Ishikawa (cell line): ENCODE measurements around the gene DHRS12.

ENCODE experiments used
- CEBPB ChIP-seq: IDR thresholded peaks from 2 replicates; pipeline ENCODE4 v1.6.1; 2012
- CREB1 ChIP-seq: IDR thresholded peaks from 2 replicates; pipeline ENCODE4 v1.6.1; 2012; ENCODE audit warnings: low read depth
- EP300 ChIP-seq: IDR thresholded peaks from 2 replicates; pipeline ENCODE4 v1.6.1; 2012; ENCODE audit warnings: borderline replicate concordance
- FOXM1 ChIP-seq: IDR thresholded peaks from 2 replicates; pipeline ENCODE4 v1.6.1; 2012; ENCODE audit warnings: low read depth, borderline replicate concordance
- NFIC ChIP-seq: IDR thresholded peaks from 2 replicates; pipeline ENCODE4 v1.6.1; 2012
- RAD21 ChIP-seq: IDR thresholded peaks from 2 replicates; pipeline ENCODE4 v1.6.1; 2012; ENCODE audit warnings: low read depth
- TAF1 ChIP-seq: IDR thresholded peaks from 2 replicates; pipeline ENCODE4 v1.6.1; 2012; ENCODE audit warnings: low read depth, mild to moderate bottlenecking
- TCF12 ChIP-seq: IDR thresholded peaks from 2 replicates; pipeline ENCODE4 v1.6.1; 2012; ENCODE audit warnings: low read depth
- YY1 ChIP-seq: IDR thresholded peaks from 2 replicates; pipeline ENCODE4 v1.6.1; 2012; ENCODE audit warnings: low read depth
- ZBTB7A ChIP-seq: IDR thresholded peaks from 2 replicates; pipeline ENCODE4 v1.6.1; 2012; ENCODE audit warnings: low read depth
- TF ChIP-seq, protein P1 (sequence below): IDR thresholded peaks from 2 replicates; pipeline ENCODE4 v1.6.1; 2012; ENCODE audit warnings: low read depth, mild to moderate bottlenecking

GRCh38 chr13:51827254-51827653, 23.3 kb upstream of the DHRS12 start:
- no peak for TF ChIP-seq CEBPB
- TF ChIP-seq, protein P1, sequence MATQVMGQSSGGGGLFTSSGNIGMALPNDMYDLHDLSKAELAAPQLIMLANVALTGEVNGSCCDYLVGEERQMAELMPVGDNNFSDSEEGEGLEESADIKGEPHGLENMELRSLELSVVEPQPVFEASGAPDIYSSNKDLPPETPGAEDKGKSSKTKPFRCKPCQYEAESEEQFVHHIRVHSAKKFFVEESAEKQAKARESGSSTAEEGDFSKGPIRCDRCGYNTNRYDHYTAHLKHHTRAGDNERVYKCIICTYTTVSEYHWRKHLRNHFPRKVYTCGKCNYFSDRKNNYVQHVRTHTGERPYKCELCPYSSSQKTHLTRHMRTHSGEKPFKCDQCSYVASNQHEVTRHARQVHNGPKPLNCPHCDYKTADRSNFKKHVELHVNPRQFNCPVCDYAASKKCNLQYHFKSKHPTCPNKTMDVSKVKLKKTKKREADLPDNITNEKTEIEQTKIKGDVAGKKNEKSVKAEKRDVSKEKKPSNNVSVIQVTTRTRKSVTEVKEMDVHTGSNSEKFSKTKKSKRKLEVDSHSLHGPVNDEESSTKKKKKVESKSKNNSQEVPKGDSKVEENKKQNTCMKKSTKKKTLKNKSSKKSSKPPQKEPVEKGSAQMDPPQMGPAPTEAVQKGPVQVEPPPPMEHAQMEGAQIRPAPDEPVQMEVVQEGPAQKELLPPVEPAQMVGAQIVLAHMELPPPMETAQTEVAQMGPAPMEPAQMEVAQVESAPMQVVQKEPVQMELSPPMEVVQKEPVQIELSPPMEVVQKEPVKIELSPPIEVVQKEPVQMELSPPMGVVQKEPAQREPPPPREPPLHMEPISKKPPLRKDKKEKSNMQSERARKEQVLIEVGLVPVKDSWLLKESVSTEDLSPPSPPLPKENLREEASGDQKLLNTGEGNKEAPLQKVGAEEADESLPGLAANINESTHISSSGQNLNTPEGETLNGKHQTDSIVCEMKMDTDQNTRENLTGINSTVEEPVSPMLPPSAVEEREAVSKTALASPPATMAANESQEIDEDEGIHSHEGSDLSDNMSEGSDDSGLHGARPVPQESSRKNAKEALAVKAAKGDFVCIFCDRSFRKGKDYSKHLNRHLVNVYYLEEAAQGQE, result no peak
- no peak for TF ChIP-seq RAD21
- no peak for TF ChIP-seq FOXM1
- TF ChIP-seq EP300, result no peak
- TF ChIP-seq YY1, result no peak
- no peak for TF ChIP-seq TCF12
- TF ChIP-seq ZBTB7A, result no peak
- no peak for TF ChIP-seq TAF1
- TF ChIP-seq NFIC, result no peak
- TF ChIP-seq CREB1, result no peak
